GM19043 (cell line): Measurements from ENCODE around the gene AOPEP.

ENCODE experiments used
- ATAC-seq: cut with Tn5 transposase; IDR thresholded peaks from one replicate; pipeline ENCODE4 v1.9.1; 2021; ENCODE audit warnings: low read depth; ENCODE audit not compliant: unreplicated experiment

Gene AOPEP

GRCh38 chr9:94807556-94807955 is 81.1 kb downstream of the AOPEP start:
- no peak for ATAC-seq

- ATAC-seq = no peak
Observed at GRCh38 chr9:94808926-94809700, 82.6 kb downstream of the AOPEP start.

- no peak for ATAC-seq
Observed at GRCh38 chr9:94809778-94810177, 83.3 kb downstream of the AOPEP start.

- no peak for ATAC-seq
Observed at GRCh38 chr9:94811074-94811473, 84.6 kb downstream of the AOPEP start.

GRCh38 chr9:94812343-94812742 is 85.8 kb downstream of the AOPEP start:
- ATAC-seq = no peak

GRCh38 chr9:94813379-94813778 is 86.9 kb downstream of the AOPEP start:
- no peak for ATAC-seq

GRCh38 chr9:94817291-94818177 is 91.0 kb downstream of the AOPEP start:
- no peak for ATAC-seq

- ATAC-seq = no peak
Observed at GRCh38 chr9:94818178-94818541, 91.7 kb downstream of the AOPEP start.

GRCh38 chr9:94819161-94819687 is 92.7 kb downstream of the AOPEP start:
- ATAC-seq = no peak

- ATAC-seq = peak; percentile 79
Observed at GRCh38 chr9:94821098-94821887, 94.8 kb downstream of the AOPEP start.

- no peak for ATAC-seq
Observed at GRCh38 chr9:94822273-94822672, 95.8 kb downstream of the AOPEP start.

- no peak for ATAC-seq
Observed at GRCh38 chr9:94823710-94824109, 97.2 kb downstream of the AOPEP start.

GRCh38 chr9:94824411-94824810 is 97.9 kb downstream of the AOPEP start:
- no peak for ATAC-seq

GRCh38 chr9:94824913-94825610 is 98.6 kb downstream of the AOPEP start:
- ATAC-seq = no peak

- ATAC-seq = no peak
Observed at GRCh38 chr9:94825611-94825958, 99.1 kb downstream of the AOPEP start.

GRCh38 chr9:94826044-94826443 is 99.5 kb downstream of the AOPEP start:
- ATAC-seq = no peak

- ATAC-seq = no peak
Observed at GRCh38 chr9:94826644-94827410, 100.3 kb downstream of the AOPEP start.

GRCh38 chr9:94827584-94828304 is 101.2 kb downstream of the AOPEP start:
- ATAC-seq = no peak
